MM.1S (cell line): Measurements from ENCODE around the gene ZNF593OS.

Experiments used
- DNase-seq: peaks from one replicate; pipeline ENCODE4 v3.0.0-alpha.2; 2015
- H2AFZ ChIP-seq: fragments of 300-600 bp; sonication (generic); 2 replicates; pipeline ENCODE4 v1.6.0; 2016; ENCODE audit warnings: antibody characterized with exemption, low read length
- H3F3A ChIP-seq: fragments of 300-600 bp; sonication (generic); 2 replicates; pipeline ENCODE4 v1.6.1; 2016; ENCODE audit warnings: mild to moderate bottlenecking, antibody characterized with exemption, low read length, moderate library complexity, mixed read lengths; ENCODE audit not compliant: insufficient read depth
- H3K27ac ChIP-seq: fragments of 300-600 bp; sonication (generic); 2 replicates; pipeline ENCODE4 v1.5.1; 2016; ENCODE audit warnings: mild to moderate bottlenecking, low read length
- H3K27me3 ChIP-seq: fragments of 300-600 bp; sonication (generic); replicated peaks from 2 replicates; pipeline ENCODE4 v1.6.0; 2016; ENCODE audit warnings: low read length; ENCODE audit not compliant: insufficient read depth
- H3K36me3 ChIP-seq: fragments of 300-600 bp; sonication (generic); replicated peaks from 2 replicates; pipeline ENCODE4 v1.6.1; 2016; ENCODE audit warnings: mild to moderate bottlenecking, low read length, mixed read lengths; ENCODE audit not compliant: insufficient read depth
- H3K4me1 ChIP-seq: fragments of 300-600 bp; sonication (generic); 2 replicates; pipeline ENCODE4 v1.6.1; 2016; ENCODE audit warnings: low read length, mixed read lengths
- H3K4me2 ChIP-seq: fragments of 300-600 bp; sonication (generic); 2 replicates; pipeline ENCODE4 v1.6.0; 2016; ENCODE audit warnings: low read depth, low read length
- H3K4me3 ChIP-seq: fragments of 300-600 bp; sonication (generic); 2 replicates; pipeline ENCODE4 v1.5.1; 2016; ENCODE audit warnings: low read length, mixed read lengths
- H3K79me2 ChIP-seq: fragments of 300-600 bp; sonication (generic); 2 replicates; pipeline ENCODE4 v1.6.1; 2016; ENCODE audit warnings: mixed run types, low read length, mixed read lengths
- H3K9ac ChIP-seq: fragments of 300-600 bp; sonication (generic); 2 replicates; pipeline ENCODE4 v1.6.1; 2016; ENCODE audit warnings: low read length, mixed read lengths
- H3K9me2 ChIP-seq: fragments of 300-600 bp; sonication (generic); replicated peaks from 2 replicates; pipeline ENCODE4 v1.6.1; 2016; ENCODE audit warnings: mild to moderate bottlenecking, low read length, mixed read lengths; ENCODE audit not compliant: insufficient read depth
- H3K9me3 ChIP-seq: fragments of 300-600 bp; sonication (generic); replicated peaks from 2 replicates; pipeline ENCODE4 v1.6.1; 2016; ENCODE audit warnings: mild to moderate bottlenecking, low read length, mixed read lengths; ENCODE audit not compliant: insufficient read depth
- H4K20me1 ChIP-seq: fragments of 300-600 bp; sonication (generic); 2 replicates; pipeline ENCODE4 v1.6.1; 2016; ENCODE audit warnings: mild to moderate bottlenecking, low read length, moderate library complexity, mixed read lengths; ENCODE audit not compliant: insufficient read depth
- CTCF ChIP-seq: fragments of 300-600 bp; sonication (generic); IDR thresholded peaks from 2 replicates; pipeline ENCODE4 v1.5.1; 2016; ENCODE audit warnings: antibody characterized with exemption, low read length, mixed read lengths
- EZH2 ChIP-seq: fragments of 300-600 bp; sonication (generic); optimal IDR thresholded peaks from 2 replicates; pipeline ENCODE3; 2017; ENCODE audit warnings: low read depth, mild to moderate bottlenecking, antibody characterized with exemption, low read length, mixed read lengths
- EZH2phosphoT487 ChIP-seq: fragments of 300-600 bp; sonication (generic); IDR thresholded peaks from 2 replicates; pipeline ENCODE4 v1.6.1; 2018; ENCODE audit warnings: antibody characterized with exemption, low read length

The ZNF593OS gene

GRCh38 chr1:26162220-26162709, 9.4 kb downstream of the ZNF593OS start:
- Histone ChIP-seq H2AFZ (peak overlapping the region; percentile 44), H3K4me2 (peak overlapping the region; percentile 94), H3K9me2 (no peaks in the 10 kb centered on the region), H3K9me3 (no peaks in the 10 kb centered on the region), H3K4me1 (peaks cover 10% of the 10 kb centered on the region), H3K79me2 (no peaks in the 10 kb centered on the region), H3K27me3 (peaks cover 27% of the 10 kb centered on the region), H3K4me3 (peak overlapping the region; percentile 48; the same call in 1 of the 2 replicates), H3K27ac (no peak overlapping the region), H3K9ac (no peak overlapping the region), H3K36me3 (no peaks in the 10 kb centered on the region), H4K20me1 (no peaks in the 10 kb centered on the region), H3F3A (no peaks in the 10 kb centered on the region)
- no peak for DNase-seq
- TF ChIP-seq EZH2phosphoT487 (no peak), EZH2 (no peak), CTCF (no peak)

- H3K27ac ChIP-seq: no peak overlapping the region
- H3K9me3 ChIP-seq: no peaks in the 10 kb centered on the region
- no peak overlapping the region for H3K9ac ChIP-seq
- H3K9me2 ChIP-seq: no peaks in the 10 kb centered on the region
- H3K4me1 ChIP-seq: peaks cover 6% of the 10 kb centered on the region
- H2AFZ ChIP-seq: peak overlapping the region; percentile 54
- peak overlapping the region; percentile 94 for H3K4me2 ChIP-seq
- peaks cover 27% of the 10 kb centered on the region for H3K27me3 ChIP-seq
- H3K36me3 ChIP-seq: no peaks in the 10 kb centered on the region
- peak; percentile 37 for DNase-seq
- H3F3A ChIP-seq: no peaks in the 10 kb centered on the region
- H3K79me2 ChIP-seq: no peaks in the 10 kb centered on the region
- TF ChIP-seq EZH2 (peak; percentile 51), EZH2phosphoT487 (no peak)
- H4K20me1 ChIP-seq: no peaks in the 10 kb centered on the region
- peak overlapping the region; percentile 52; the same call in 1 of the 2 replicates for H3K4me3 ChIP-seq
Measured at GRCh38 chr1:26161415-26162219, 10.0 kb downstream of the ZNF593OS start.

- Histone ChIP-seq H3K9me3 (no peaks in the 10 kb centered on the region), H3K27ac (no peak overlapping the region), H3K27me3 (peaks cover 27% of the 10 kb centered on the region), H3K79me2 (no peaks in the 10 kb centered on the region), H4K20me1 (no peaks in the 10 kb centered on the region), H3K4me1 (peaks cover 5% of the 10 kb centered on the region; the same call in 1 of the 2 replicates), H3F3A (no peaks in the 10 kb centered on the region), H3K4me2 (peak overlapping the region; percentile 84), H2AFZ (peak overlapping the region; percentile 54), H3K9ac (no peak overlapping the region), H3K9me2 (no peaks in the 10 kb centered on the region), H3K4me3 (peak overlapping the region; percentile 52; the same call in 1 of the 2 replicates), H3K36me3 (no peaks in the 10 kb centered on the region)
- DNase-seq: no peak
- TF ChIP-seq EZH2 (no peak), EZH2phosphoT487 (no peak), CTCF (no peak)
Measured at GRCh38 chr1:26160527-26161414, 10.9 kb downstream of the ZNF593OS start.
